Embryonic facial prominence (tissue), 1 donor: Measurements from ENCODE around the gene CD247.
A peak's percentile ranks its signal among the peaks of the same experiment; 100 is the strongest.

Experiments used
- DNase-seq: peaks from one replicate; pipeline ENCODE4 v3.0.0-alpha.2; 2016; ENCODE audit errors: extremely low spot score

CD247 gene

DNA sequence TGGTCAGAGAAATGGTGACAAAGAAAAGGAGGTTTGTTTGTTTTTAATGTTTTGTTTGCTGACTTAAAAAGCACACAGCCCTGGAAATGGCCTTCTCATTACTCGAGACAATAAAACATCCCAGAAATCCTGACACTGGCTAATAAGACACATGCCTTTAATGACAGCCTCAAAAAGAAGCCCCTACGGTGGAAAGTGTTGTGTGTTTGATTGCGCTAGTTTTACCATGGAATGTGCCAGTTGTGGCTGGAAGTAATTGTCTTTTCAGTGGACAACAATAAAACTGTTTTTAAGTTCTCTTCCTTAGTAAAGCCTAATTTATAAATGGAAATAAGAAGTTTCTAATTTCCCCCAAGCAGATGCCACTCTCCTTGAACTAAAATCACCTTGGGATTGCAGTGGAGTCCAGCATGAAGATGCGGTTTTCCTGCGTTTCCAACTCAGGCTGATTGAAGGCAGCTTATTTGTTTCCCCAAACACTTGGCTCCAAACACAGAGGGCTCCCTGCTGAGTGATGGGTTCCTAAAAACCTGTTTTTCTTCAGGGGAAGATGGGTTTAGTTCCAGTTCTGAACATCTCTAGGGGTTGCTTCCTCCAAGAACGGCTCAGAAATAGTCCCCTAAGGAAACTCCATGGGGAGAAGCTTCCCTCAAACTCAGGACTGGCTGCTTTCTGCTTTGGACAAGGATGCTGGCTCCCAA, 54.3 kb downstream of the CD247 start:
- DNase-seq, result no peak

DNA sequence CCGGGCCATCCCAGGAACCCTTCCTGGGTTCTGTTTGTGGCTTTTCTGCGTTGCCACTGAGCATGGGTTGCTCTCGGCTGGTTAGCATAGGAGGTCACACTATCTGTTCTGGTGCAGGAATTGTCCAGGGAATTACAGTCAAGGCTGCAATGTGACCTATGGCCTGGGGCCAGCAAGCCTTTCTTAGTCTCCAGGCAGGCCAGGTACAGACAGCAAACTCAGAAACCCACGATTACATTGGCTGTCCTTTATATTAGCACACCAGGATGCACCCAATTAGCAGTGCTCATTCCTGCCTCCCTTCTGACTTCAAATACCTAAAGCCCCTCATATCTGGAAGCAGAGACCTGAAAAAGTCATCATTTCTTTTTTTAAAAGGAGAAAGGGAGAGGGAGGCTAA, 55.2 kb downstream of the CD247 start:
- DNase-seq, result no peak

DNA sequence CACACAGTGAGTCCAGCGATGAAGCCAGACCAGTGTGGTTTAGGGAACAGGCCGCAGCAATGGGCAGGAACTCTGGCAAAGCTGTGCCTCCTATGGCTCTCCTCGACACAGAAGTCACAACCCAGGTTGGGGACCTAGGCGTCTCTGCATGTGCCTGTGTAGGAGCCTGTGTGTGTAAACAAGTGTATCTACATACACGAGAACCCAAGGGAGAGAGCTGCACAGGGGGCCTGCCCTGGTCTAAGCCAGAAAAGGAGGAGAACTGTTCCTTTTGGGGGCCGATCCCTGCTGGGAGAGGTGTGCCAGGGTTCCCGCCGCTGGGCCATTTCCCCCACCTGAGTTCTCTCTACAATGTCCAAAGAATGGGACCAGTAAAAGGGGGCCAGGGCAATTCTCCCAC, 56.0 kb downstream of the CD247 start:
- no peak for DNase-seq

DNA sequence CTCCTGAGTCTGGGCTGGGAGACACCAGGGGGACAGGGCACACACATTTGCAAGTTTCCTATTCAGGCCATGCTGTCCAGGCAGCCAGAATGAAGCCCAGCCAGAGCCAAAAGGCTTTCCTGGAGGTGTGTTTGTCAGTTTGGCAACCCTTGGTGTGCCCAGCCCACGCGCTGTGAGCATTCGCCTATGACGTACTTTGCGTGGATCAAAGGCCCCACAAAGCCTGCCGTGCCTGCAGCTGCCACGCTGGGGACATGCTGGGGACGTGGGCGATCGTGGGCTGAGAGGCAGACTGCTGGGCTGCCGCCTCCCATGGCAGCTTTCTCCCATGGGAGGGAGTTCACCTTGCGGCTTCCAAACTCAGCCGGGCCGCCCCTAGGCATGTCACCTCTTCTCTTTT, 57.5 kb downstream of the CD247 start:
- no peak for DNase-seq

DNA sequence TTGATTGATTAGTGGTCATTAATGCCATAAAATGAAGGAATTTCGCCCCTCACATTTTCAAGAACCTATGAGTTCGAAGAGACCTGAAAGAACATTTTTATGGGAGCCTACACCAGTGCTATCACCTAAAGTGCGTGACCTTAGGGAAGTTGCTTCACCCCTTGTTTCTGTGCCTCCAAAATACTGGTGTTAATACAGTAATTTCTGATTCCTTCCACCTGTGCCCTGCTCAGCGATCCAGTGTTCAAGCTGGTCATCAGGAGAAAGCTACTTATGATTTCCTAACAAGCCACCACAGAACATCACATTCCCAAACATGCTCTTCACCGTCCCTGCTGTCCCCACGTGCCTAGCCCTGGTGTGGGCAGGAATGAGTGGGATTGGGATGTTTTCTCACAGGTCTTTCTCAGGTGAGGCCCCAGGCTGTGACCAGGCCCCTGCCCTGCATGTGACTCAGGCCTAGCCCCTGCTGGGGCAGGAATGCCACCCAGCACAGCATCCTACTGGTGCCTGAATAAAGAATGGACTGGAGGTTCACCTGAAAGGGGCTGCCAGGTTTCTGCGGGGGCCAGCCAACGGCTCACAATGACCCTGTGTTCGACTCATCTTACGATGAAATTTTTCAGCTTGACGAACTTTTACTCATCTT, 60.3 kb downstream of the CD247 start:
- no peak for DNase-seq

DNA sequence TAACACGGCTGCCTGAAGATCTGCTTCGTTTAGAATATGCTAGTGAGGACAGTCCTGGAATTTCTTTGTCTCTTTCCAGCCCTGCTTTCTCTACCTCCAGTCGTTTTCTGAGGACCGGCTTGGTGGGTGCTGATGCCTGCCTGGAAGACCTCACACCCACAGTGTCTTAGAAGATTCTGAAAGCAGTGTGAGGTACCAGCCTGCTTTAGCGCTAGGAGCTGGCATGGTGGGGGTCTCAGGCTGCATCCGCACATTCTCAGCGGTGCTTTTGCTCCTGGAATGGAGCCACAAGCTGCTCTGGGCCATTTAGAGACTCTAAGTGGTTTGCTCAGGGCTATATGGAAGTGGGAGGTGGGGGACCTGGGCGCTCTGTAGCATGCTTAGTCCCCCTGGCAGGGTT, 61.4 kb downstream of the CD247 start:
- no peak for DNase-seq

DNA sequence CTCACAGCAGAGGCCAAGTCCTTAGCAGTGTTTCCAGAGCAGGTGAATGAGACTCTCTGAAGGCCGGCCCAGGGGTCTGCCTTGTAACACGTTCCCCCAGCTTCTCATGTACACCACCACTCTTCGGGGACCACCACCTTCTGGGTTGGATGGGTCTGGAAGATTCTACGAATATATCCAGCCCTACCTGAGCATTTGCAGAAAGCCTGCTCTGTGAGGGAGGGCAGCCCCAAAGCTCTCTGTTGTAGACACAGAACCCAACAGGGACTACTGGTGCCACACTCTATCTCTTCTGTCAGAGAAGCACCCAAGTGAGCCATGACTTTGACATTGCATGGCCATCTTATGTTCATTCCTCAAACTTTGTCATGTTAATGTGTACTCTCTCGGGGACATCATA, 61.8 kb downstream of the CD247 start:
- DNase-seq, result no peak

DNA sequence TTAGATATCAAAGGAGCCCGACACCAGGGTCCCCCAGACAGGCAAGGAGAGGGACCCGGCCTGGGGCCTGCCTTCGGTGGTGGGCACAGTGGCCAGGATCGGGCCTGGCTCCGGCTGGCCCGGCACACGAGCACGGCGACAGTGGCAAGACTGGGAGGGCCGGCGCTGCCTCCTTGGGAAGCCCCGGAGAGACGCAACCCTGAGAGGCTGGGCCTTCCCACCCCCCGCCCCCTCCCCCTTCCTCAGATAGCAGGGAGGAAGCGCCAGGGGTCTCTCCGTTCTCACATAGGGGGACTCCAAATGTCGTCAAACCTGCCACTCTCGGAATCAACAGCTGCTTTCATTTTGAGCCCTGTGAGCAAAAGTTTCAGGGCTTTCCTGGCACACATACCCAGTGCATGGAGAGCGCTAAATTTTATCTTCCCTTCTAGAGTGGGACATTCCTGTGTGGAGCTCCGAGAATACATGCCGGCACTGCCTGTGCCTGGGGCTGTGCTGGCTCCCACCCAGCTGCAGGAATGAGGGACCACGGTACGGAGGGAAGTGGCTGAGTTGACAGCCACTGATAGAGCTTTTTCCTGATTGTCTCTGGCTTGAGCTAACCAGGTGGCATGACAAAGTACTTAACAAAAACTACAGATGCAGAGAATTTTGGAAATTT, 62.4 kb downstream of the CD247 start:
- peak; percentile 60 for DNase-seq

DNA sequence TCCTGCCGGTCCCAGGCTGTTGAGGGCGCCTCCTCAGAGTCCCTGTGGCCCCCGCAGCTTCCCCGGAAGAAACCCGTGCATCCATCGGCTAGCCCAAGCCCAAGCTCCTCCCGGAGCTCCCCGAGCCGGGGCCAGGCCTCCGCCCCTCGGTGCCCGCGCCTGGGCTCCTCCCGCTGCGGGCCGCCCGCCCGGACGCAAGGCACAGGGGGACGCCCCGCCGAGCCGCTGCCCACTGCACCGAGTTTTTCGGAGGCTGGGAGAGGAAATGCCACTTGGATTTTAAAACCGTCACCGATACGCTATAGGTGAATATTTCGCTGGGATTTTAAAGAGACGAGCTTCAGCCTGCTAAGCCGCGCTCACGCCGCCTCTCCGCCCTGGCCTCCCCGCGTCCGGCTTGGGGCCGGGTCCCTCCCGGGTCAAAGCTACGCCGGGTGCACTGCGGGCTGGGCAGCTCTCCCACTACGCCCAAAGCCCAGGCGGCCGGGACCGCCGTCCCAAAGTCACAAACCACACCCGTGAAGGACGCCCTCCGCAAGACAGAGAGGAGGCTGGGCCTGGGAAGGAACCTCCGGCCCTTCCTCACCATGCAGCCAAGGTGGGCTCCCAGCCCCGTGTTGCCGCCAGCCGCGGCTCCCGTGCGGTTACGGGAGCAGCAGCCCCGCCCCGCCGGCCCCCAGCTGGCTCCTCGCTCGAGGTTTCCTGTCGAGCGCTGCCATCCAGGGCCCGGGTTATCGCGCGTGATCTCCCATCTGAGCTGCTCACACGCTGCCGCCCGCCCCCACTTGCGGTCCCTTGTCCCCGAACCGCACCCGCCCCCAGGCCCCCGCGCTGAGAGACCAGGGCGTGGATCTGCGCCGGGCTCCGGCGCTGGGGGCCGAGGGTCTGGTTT, 63.2 kb downstream of the CD247 start:
- no peak for DNase-seq

DNA sequence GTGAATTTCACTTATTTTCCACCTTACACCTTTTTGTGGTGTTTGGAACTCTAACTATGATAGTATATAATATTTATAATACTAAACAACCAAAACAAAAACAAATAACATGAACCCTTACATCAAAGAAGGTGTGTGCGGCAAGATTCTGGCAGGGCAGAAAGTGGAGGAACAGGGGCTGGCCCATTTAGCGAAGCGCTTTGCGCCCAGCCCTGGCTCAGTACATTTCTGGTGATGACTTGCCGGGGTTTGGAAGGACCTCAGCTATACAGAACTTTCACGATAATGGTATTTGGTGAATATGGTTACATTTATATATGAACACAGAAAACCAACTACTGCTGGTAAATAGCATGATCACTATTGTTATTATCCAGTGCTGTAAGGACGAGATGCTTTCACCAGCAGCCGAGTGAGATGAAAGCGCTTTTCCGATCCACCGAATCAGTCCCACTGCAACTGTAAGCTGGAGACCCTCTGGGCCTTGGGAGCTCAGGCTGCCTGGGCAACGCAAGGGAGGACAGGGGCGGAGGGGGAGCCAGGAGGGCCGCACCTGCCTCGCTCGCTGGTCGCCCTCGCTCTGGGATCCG, 63.9 kb downstream of the CD247 start:
- no peak for DNase-seq

DNA sequence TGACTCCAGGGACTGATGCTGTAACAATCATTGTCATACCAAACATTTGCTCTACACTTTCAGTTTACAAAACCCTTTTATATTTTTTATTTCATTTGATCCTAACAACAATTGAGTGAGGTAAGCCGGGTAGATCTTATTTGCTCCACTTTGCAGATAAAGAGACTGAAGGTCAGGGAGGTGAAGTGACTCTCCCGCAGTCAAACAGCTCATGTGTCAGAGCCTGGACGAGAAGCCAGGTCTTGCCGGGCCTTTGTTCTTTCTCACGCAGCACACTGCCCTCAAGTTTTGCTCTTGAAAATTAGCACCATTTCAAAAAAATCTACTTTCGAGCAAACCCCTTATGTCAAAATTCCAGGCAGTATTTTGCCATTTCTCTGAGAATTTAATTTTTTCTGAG, 65.2 kb downstream of the CD247 start:
- no peak for DNase-seq

DNA sequence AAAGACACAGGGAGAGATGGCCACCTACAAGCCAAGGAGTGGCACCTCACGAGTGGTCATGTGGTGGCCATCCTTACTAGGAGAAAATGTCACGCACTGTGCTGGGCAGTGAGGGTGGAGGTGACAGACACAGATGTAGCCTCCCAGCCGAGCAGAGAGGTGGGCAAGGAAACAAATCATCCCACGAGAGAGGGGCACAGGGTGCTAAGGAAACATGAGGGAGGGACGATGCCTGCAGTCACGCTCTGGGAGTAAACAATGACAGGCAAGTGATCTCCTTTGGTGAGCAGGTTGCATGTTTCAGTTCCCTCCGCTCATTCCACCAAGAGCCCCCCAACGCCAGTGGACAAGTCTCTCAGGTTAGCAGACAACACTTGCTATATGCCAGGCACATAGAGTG, 65.8 kb downstream of the CD247 start:
- no peak for DNase-seq

DNA sequence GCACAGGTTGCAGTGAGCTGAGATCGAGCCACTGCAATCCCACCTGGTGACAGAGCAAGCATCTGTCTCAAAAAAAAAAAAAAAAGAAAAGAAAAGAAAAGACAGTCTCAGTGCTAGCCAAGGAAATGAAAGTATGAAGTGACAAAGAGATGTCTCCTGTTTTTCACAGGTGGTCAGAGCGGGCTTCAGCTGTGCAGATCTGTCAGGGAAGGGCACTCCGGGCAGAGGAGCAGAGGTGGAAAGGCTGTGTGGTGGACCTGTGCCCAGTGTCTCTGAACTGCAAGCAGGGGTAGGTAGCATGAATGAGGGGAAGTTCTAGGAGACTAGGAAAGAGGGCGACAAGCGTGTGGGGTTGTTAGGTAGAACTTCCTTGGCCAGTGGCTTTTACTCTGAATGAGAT, 67.5 kb downstream of the CD247 start:
- no peak for DNase-seq

DNA sequence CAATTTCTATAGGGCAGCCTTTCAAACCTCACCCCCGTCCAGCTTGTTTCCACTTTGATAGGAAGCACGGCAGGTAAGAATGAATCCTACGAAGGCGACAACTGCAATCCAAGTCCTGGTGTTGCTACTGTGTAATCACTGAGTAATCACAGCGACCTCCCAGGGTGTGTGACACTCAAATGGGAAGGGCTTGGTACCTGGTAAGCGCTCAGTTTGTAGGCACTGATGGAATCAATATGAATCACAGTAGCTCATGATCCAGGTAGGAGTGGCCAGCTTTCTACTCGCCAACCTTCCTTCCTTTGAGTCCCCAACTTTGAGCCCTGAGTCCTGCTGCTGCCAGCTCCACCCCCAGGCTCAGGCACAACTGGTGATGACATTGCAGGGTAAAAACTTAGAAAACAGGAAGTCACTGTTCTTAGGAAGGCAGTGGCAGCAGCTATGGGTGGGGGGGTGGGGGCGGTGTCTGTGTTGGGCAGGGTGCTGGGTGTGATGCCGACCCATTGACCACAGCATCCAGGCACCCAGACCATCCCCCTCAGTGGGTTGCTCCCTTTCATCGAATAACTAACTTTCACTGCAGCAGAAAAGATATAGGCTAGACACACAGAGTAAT, 70.7 kb downstream of the CD247 start:
- DNase-seq, result no peak

DNA sequence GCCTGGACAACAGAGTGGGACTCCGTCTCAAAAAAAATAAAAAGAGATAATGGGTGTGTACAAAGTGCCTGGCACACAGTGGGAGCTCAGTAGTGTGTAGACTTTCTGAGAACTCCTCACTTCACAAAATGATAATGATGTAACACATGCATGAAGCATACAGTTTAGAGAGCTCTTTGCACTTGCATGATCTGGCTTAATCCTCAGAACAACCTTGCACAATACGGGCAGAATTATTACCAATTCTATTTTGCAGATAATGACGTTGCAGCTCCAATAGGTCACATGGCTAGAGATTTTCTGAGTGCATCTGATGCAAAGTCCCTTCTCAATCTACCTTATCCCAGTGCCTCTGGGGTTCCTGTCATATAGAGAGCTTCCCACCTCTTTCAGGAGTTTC, 71.4 kb downstream of the CD247 start:
- no peak for DNase-seq

DNA sequence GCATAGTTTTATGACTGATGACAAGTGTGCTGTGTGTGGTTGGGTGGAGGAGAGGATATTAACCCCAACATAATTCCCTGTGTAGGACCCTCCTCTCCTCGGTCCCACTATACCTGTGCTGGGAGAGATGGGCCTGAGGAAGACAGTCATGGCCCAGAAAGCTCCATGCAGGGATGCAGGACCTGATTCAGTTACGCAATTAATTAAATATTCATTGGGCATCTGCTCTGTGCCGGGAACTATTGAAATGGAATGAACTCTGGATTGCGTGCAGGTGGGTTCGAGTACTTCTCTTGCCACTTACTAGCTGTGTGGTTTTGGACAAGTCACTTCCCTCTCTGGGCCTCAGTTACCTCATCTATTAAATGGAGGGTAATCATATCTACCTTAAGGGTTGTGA, 74.6 kb downstream of the CD247 start:
- DNase-seq, result no peak

DNA sequence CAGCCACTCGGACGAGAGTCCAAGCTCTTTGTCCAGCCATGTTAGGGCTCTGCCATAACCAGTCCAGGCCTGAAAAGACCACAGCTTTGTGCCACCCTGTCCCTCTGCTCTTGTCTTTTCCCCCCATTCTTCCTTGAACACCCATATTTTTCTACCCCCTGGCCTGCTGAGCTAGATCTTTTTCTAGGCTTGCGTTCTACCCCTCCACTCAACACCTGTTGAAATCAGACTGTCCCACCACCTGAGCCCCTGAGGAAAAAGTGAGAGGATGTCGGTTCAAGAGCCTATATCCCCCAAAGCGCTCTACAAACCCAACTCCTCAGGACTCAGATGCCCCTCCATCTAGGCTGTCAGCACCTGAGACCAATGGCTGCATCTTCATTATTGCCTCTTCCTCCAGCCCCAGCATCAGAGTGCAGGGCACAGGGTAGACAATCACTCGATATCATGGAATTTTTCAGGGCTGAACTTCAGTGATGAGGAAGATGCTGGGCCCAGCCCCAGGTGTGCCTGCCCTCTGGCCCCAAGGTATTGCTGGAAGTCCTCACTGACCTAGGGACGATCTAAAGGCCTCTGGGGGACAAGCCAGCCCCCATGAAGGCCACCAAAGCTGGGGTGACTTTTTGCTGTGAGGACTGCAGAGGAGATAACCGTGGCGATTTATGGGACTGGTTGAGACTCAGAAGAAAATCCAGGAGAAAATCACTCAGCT, 75.3 kb downstream of the CD247 start:
- no peak for DNase-seq

DNA sequence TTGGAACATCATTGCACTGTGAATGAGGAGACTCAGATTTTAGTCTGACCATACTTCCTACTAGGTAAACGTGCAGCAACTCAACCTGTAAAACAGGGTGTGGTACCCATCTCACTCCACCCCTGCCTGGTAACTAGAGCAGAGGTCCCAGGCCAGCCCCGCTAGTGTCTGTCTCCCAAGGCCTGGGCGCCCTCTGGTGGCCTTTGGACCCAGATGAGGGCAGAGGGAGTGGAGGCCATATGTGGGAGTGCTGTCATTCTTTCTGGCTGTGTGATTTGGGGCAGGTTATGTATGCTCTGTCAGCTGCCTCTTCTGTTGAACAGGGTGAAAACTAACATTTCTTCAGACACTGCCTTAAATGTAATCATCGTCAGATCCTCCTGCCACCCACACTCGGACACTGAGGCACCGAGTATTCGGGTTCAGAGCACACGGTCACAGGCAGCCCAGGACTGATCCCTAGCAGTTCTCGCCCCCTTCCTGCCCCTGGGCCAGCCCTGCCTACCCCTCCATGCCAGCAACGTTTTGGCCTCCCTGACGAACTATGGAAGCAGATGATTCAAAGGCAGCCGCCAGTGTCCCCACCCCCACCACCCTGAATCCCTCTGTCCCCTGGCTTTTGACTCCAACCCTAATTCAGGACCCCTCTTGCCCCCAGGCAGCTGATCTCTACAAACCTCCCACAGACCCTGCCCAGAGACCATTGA, 76.0 kb downstream of the CD247 start:
- DNase-seq, result no peak

DNA sequence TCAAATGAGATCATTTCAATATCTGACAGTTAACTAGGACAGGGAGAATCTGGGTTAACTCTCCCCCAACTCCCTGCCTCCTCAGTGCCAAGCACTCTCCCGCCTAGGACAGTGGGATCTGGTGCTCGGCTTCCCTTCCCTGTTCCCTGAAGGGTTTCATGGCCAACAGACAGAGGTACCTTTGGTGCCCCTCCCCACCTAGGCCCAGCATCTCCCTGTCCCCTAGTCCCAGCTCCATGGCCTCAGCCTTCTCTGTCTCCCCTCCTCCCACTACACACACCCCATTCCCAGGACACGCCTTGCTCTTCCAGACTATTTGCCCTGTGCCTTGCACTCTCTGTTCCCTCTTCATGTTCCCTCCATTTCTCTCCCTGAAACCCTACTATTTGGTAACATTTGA, 77.1 kb downstream of the CD247 start:
- DNase-seq, result no peak

DNA sequence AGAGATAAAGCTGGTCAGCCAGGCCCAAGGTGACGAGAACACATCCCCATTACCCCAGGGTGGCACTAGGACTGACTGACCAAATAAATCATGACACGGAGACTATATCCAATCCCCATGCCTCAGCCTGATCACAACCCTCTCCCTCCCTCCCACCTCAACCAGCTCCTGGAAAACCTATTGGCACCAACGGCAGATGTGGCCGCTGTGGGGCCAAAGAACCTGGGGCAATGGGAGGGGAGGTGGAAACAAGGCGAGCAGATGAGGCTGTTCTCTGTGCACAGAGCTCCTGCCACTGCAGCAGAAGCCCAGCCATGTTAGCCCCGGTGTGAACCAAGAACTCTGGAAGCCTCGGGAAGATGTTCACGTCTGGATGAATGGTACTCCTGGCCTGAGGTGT, 77.6 kb downstream of the CD247 start:
- DNase-seq, result no peak
